ENCODE data around the gene RALB. TPM values are rescaled to one million over a fixed set of nuclear protein-coding genes. Genes with fewer than 3 reads are reported as not detected.

The RALB gene
- total RNA-seq, 4 donors from 2014 or later: 20.1 to 45.0 (median 30.4) TPM

DNA sequence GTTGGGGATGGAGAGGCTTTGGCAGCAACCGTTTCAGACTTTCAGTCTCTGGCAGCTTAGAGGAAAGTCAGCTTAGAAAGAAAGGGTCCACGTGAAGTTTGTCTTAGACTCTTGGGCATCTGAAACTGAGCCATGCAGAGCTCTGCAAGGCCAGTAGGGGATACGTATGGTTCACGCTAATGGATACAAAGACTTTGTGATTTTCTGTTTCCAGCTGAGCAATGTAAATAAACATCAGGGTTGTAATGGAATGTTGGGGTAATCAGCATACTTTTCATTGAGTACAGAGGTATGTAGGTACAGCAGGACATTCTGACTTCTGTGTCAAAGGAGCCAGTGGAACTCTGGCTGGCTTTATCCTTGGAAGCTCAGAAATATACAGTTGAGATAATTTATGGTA is 31.0 kb downstream of the RALB start:
- DNase-seq (no peak), ATAC-seq (no peak)
- Histone ChIP-seq H3K9me3 (no peaks in the 10 kb centered on the region), H3K36me3 (peaks cover 0 to 24% of the 10 kb centered on the region in 2 donors), H3K27ac (no peak overlapping the region), H3K4me1 (no peaks in the 10 kb centered on the region), H3K27me3 (no peaks in the 10 kb centered on the region), H3K4me3 (no peak overlapping the region)
- intact Hi-C loops (cut with DNase I; ENCODE audit: low total_unique reads) (no loop called here), in situ Hi-C loops (cut with MboI; ENCODE audit: low sequenced_read_pairs in 4 of 4) (no loop called here)
- no peak for TF ChIP-seq POLR2A (IDR thresholded peaks at IDR 0.05)
- TF ChIP-seq, protein P1, sequence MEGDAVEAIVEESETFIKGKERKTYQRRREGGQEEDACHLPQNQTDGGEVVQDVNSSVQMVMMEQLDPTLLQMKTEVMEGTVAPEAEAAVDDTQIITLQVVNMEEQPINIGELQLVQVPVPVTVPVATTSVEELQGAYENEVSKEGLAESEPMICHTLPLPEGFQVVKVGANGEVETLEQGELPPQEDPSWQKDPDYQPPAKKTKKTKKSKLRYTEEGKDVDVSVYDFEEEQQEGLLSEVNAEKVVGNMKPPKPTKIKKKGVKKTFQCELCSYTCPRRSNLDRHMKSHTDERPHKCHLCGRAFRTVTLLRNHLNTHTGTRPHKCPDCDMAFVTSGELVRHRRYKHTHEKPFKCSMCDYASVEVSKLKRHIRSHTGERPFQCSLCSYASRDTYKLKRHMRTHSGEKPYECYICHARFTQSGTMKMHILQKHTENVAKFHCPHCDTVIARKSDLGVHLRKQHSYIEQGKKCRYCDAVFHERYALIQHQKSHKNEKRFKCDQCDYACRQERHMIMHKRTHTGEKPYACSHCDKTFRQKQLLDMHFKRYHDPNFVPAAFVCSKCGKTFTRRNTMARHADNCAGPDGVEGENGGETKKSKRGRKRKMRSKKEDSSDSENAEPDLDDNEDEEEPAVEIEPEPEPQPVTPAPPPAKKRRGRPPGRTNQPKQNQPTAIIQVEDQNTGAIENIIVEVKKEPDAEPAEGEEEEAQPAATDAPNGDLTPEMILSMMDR (IDR thresholded peaks at IDR 0.05 in 4 of 5, conservative IDR thresholded peaks at IDR 0.05 in 1 of 5): no peak

DNA sequence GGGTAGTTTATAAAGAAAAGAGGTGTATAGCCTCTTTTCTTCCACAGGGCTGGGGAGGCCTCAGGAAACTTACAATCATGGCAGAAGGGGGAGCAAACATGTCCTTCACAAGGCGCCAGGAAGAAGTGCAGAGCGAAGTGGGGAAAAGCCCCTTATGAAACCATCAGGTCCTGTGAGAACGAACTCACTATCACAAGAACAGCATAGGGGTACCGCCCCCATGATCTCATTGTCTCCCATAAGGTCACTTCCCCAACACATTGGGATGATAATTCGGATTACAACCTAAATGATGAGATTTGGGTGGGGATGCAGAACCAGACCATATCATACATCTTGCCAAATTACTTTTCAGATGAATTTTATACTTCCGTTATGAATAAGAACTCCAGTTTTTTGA is 32.4 kb downstream of the RALB start:
- in situ Hi-C loops (cut with MboI; ENCODE audit: low sequenced_read_pairs in 4 of 4): no loop called here
- H3K4me3 ChIP-seq: no peak overlapping the region
- no peaks in the 10 kb centered on the region for H3K4me1 ChIP-seq
- no peak overlapping the region for H3K27ac ChIP-seq
- peaks cover 0 to 17% of the 10 kb centered on the region in 2 donors for H3K36me3 ChIP-seq
- no peaks in the 10 kb centered on the region for H3K27me3 ChIP-seq
- no peaks in the 10 kb centered on the region for H3K9me3 ChIP-seq
- intact Hi-C loops (cut with DNase I; ENCODE audit: low total_unique reads): no loop called here
- TF ChIP-seq, protein P1 (IDR thresholded peaks at IDR 0.05 in 4 of 5, conservative IDR thresholded peaks at IDR 0.05 in 1 of 5): no peak
- no peak for TF ChIP-seq POLR2A (IDR thresholded peaks at IDR 0.05)
- DNase-seq (no peak), ATAC-seq (no peak)

DNA sequence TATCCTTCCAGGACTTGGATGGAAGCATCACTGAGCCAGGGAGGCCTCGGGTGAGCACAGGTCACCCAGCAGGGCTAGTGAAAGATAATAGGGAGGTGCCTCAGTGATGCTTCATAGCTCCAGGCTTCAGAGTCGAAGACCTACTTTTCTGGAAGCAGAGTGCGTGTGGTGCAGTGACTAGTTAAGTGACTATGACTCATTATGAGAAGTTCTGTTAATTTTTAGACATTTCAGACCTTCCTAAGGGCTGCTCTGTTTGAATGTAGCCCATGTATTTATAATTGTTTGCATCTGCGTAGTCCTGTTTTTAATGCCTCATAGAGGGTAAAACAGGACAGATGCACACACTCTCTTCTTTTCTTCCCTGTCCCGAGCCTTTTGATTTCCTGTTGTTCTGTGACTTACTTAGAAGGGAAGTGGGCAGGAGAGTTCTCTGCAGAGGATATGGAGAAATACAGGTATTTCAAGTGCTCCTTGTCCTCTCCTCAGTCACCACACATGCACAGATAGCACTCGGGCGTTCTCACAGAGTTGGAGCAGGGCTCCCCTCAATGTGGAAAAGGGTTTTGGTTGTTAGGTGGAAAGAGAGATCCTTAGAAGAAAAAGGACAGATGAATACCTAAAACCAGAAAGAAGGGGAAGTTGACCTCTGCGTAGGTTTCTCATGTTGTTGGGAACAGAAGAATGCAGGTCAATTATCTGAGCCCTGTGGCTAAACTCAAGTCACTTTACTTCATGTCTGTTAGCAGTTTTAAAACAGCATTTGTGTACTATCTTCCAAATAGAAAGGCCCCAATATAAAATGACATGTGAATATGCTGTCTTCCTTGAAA is 34.7 kb downstream of the RALB start:
- in situ Hi-C loops (cut with MboI; ENCODE audit: low sequenced_read_pairs in 4 of 4) (no loop called here), intact Hi-C loops (cut with DNase I; ENCODE audit: low total_unique reads) (no loop called here)
- H3K4me3 ChIP-seq: no peak overlapping the region
- peaks cover 0 to 27% of the 10 kb centered on the region in 2 donors for H3K36me3 ChIP-seq
- no peaks in the 10 kb centered on the region for H3K9me3 ChIP-seq
- TF ChIP-seq, protein P1 (IDR thresholded peaks at IDR 0.05 in 4 of 5, conservative IDR thresholded peaks at IDR 0.05 in 1 of 5): no peak
- no peaks in the 10 kb centered on the region for H3K4me1 ChIP-seq
- no peaks in the 10 kb centered on the region for H3K27me3 ChIP-seq
- DNase-seq (no peak), ATAC-seq (no peak)
- H3K27ac ChIP-seq: no peak overlapping the region

DNA sequence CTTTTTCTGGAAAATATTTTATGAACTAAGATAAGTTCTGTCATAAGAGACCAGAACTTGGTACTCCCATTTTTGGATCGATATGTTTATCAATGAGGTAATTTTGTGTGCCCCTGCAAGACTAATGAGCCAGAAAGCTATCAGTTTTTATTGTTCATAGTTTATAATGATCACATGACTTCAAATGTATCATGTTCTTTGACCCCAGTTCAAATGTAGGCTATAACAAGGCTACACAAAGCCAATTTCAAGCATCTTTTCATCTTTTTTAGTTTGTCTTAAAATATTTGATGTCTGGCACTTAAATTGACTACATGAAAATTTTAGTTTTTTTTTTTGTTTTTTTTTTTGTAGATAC is 35.3 kb downstream of the RALB start:
- intact Hi-C loops (cut with DNase I; ENCODE audit: low total_unique reads) (no loop called here), in situ Hi-C loops (cut with MboI; ENCODE audit: low sequenced_read_pairs in 4 of 4) (no loop called here)
- DNase-seq (no peak), ATAC-seq (no peak)
- Histone ChIP-seq H3K4me3 (no peak overlapping the region), H3K27ac (no peak overlapping the region), H3K4me1 (no peaks in the 10 kb centered on the region), H3K36me3 (peaks cover 0 to 29% of the 10 kb centered on the region in 2 donors), H3K27me3 (no peaks in the 10 kb centered on the region), H3K9me3 (no peaks in the 10 kb centered on the region)
- no peak for TF ChIP-seq POLR2A (IDR thresholded peaks at IDR 0.05)
- TF ChIP-seq, protein P1 (IDR thresholded peaks at IDR 0.05 in 4 of 5, conservative IDR thresholded peaks at IDR 0.05 in 1 of 5): no peak
